GM21717 (cell line): ENCODE results near the gene DYNC1LI1.
A peak's percentile ranks its signal among the peaks of the same experiment; 100 is the strongest.

Experiments used
- ATAC-seq: cut with Tn5 transposase; IDR thresholded peaks from one replicate; pipeline ENCODE4 v1.9.1; 2021; ENCODE audit warnings: mild to moderate bottlenecking, moderate library complexity; ENCODE audit not compliant: unreplicated experiment

The DYNC1LI1 gene

DNA sequence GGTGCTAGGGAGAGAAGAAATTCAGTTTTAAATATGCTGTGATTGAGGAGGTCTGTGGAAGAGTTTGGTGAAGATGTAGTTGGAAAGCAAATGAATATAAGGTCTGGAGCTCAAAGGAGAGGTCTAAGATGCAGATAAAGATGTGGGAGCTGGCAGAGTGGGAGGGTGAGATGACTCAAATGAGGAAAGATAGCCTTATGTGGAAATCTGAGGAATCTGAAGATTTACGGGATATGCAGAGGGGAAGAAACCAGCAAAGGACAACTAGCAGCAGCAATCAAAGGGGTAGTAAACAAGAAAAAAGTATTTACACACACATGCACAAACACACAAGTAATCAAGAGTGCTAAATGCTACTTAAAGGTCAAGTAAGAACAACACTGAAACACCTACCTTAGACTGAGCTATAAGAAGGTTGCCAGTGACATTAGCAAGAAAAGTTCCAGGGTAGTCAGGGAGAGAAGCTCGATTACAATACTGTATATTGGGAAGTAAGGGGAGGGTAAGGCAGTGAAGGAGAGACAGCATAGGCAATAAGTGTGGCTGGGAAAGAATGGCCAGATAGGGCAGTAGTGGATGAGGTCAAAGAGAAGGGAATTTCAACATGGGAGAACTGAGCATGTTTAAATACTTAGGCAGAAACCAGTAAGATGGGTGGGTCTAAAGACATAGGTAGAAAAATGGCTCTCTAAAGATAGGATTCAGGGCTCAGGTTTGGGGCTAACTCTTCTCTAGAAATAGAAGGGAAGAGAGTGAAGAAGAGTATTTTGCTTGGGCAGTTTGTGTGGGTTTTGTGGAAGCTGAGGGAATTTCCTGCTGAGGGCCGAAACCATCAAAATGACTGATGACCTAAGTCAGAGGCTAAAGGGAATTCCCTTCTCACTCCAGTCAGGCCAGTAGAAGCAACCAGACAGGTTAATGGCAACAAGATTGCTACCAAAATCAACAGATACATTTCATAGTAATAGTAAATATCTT, 76.9 kb downstream of the DYNC1LI1 start:
- ATAC-seq, result peak; percentile 68

GRCh38 chr3:32492684-32493436, 77.8 kb downstream of the DYNC1LI1 start:
- ATAC-seq, result no peak

DNA sequence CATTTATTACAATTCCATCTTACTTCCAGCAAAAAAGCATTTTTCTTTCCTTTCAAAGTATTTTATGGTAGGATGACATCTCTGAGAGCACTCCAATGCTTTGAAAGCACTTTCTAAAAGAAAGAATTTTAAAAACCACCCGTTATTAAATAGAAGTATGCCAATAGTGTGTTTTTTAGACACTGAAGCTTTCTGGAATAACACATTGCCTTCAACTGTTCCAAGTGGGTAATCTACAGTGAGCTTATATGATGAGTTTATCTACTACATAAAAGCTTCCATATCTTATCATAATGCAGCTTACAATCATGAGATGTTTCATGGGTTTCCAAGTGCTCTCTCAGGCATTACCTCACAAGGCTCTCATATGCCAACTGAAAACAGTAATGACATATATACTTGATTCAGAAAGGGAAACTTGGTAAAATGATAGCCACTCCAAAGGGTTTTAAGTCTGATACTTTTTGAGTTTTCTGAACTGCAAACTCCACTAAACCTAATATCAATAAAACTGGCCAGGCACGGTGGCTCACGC, 82.1 kb downstream of the DYNC1LI1 start:
- ATAC-seq, result no peak

- ATAC-seq, result no peak
Observed at GRCh38 chr3:32487781-32488473, 82.7 kb downstream of the DYNC1LI1 start.

GRCh38 chr3:32484436-32484835, 86.2 kb downstream of the DYNC1LI1 start:
- ATAC-seq, result peak; percentile 61

DNA sequence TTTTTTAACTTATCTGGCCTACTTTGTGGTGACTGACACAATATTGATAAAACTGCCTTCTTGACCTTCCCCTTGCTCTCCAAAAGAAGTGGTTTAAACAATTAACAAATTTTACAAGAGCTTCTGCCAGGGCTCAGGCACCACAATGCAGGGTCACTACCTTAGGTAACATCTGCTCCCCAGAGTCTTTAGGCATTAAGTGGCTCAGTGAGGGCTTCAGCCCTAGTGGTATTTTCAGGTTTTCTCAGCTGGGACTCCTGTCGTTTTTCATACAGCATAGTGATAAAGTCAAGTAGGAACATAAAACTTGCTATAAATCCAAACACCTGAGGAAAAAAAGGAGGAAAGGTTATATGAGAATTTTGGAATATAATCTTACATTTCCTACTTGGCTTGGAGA, 86.9 kb downstream of the DYNC1LI1 start:
- no peak for ATAC-seq

- no peak for ATAC-seq
Observed at GRCh38 chr3:32482693-32483092, 88.0 kb downstream of the DYNC1LI1 start.

GRCh38 chr3:32481791-32482631, 88.6 kb downstream of the DYNC1LI1 start:
- ATAC-seq, result no peak

DNA sequence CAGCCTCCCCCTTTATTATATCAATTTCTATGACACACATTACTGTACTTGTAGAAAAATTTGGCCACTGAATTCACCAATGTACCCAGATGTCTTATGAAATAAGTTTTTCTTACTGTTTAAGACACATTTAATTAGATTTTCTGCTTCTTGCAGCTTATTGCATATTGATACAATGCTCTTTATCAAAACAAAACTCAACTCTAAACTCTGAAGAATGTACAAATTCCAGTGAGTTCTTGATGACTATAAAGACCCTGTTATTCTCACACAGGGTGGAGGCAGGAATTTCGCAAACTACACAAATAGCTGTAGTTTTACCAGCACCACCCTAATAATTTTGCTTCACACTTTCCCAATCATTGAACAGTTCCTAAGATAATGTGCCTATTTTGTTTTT, 90.1 kb downstream of the DYNC1LI1 start:
- ATAC-seq, result no peak
